Measurements from ENCODE around the gene CHMP4B. TPM values are rescaled to one million over a fixed set of nuclear protein-coding genes. Genes with fewer than 3 reads are reported as not detected.

The CHMP4B gene
- total and polyA plus RNA-seq, 5 donors from 2014 or later = 3.1 to 49.0 (median 4.8) TPM

DNA sequence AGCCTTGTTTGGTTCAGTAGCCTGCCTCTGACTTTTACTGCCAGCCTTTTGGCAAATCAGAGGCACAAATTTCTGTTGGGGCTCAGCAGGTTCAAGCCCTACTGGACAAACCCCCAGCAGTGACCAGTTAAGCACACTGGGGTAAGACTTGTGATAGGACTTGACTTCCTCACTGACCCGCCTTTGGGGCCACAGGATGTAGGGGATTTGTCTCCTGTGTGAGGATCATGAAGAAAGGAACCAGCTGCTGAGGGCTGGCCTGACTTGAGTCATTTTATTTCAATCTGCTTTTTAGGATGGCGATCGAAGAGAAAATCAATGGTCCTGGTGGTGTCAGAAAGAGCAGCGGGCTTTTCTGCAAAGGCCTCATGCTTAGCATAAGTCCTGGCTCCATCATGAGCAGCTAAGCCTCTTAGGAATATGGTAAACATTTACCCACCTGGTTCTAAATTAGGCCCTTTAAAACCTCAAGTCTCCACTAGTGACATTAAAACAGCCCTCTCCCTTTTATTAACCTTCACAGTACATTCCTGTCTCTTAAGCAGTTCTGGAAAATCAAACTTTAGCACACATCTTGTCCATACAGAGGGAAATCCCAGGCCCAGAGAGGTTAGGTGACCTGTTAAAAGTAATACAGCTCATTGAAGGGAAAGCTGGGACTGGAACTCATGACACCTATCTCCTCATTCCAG, 16.6 kb downstream of the CHMP4B start:
- no peak overlapping the region for H3K4me3 Mint-ChIP-seq
- peaks cover 4% of the 10 kb centered on the region for H3K4me1 ChIP-seq (ENCODE audit: control insufficient read depth, insufficient read depth, low read length, poor library complexity, severe bottlenecking)
- no peaks in the 10 kb centered on the region for H3K9me3 Mint-ChIP-seq
- H3K27ac Mint-ChIP-seq = peak overlapping the region; percentile 65 to 85 (median 67)
- H3K9me3 ChIP-seq (ENCODE audit: control insufficient read depth in 2 of 2, low read length in 2 of 2) = no peaks in the 10 kb centered on the region
- H3K4me3 ChIP-seq (ENCODE audit: low read depth, low read length) = no peak overlapping the region
- H3K27ac ChIP-seq (ENCODE audit: insufficient read depth, low read length, poor library complexity, severe bottlenecking) = no peak overlapping the region
- ATAC-seq (ENCODE audit: low read depth in 2 of 2) (no peak), DNase-seq (no peak)
- peaks cover 9% of the 10 kb centered on the region for H3K36me3 ChIP-seq (ENCODE audit: control insufficient read depth, insufficient read depth, low read length)
- no peaks in the 10 kb centered on the region for H3K27me3 Mint-ChIP-seq
- peaks cover 26% of the 10 kb centered on the region for H3K36me3 Mint-ChIP-seq
- H3K27me3 ChIP-seq (ENCODE audit: control insufficient read depth, insufficient read depth, low read length) = no peaks in the 10 kb centered on the region
- peaks cover 33 to 81% (median 60%) of the 10 kb centered on the region in 4 donors for H3K4me1 Mint-ChIP-seq

- no peak for DNase-seq
- no peak for ATAC-seq (ENCODE audit: low read depth in 2 of 2)
- no peaks in the 10 kb centered on the region for H3K9me3 Mint-ChIP-seq
- H3K36me3 Mint-ChIP-seq = peaks cover 31% of the 10 kb centered on the region
- Histone ChIP-seq H3K4me1 (ENCODE audit: control insufficient read depth, insufficient read depth, low read length, poor library complexity, severe bottlenecking) (peaks cover 4% of the 10 kb centered on the region), H3K36me3 (ENCODE audit: control insufficient read depth, insufficient read depth, low read length) (peaks cover 12% of the 10 kb centered on the region), H3K9me3 (ENCODE audit: control insufficient read depth in 2 of 2, low read length in 2 of 2) (no peaks in the 10 kb centered on the region), H3K27me3 (ENCODE audit: control insufficient read depth, insufficient read depth, low read length) (no peaks in the 10 kb centered on the region), H3K4me3 (ENCODE audit: low read depth, low read length) (no peak overlapping the region), H3K27ac (ENCODE audit: insufficient read depth, low read length, poor library complexity, severe bottlenecking) (no peak overlapping the region)
- H3K27me3 Mint-ChIP-seq = no peaks in the 10 kb centered on the region
- peaks cover 33 to 85% (median 62%) of the 10 kb centered on the region in 4 donors for H3K4me1 Mint-ChIP-seq
- no peak overlapping the region for H3K4me3 Mint-ChIP-seq
- peak overlapping the region; percentile 23 to 85 (median 65) for H3K27ac Mint-ChIP-seq
Measured at GRCh38 chr20:33828326-33828844, 17.2 kb downstream of the CHMP4B start.

GRCh38 chr20:33828967-33829560, 17.9 kb downstream of the CHMP4B start:
- no peak overlapping the region for H3K27ac ChIP-seq (ENCODE audit: insufficient read depth, low read length, poor library complexity, severe bottlenecking)
- Mint-ChIP-seq H3K27me3 (no peaks in the 10 kb centered on the region), H3K9me3 (no peaks in the 10 kb centered on the region), H3K27ac (peak overlapping the region in 1 of 3 donors; percentile 65), H3K4me1 (peaks cover 38 to 86% (median 62%) of the 10 kb centered on the region in 4 donors), H3K36me3 (peaks cover 38% of the 10 kb centered on the region), H3K4me3 (no peak overlapping the region)
- peaks cover 14% of the 10 kb centered on the region for H3K36me3 ChIP-seq (ENCODE audit: control insufficient read depth, insufficient read depth, low read length)
- H3K27me3 ChIP-seq (ENCODE audit: control insufficient read depth, insufficient read depth, low read length) = no peaks in the 10 kb centered on the region
- ATAC-seq (ENCODE audit: low read depth in 2 of 2) = no peak
- no peak for DNase-seq
- H3K4me3 ChIP-seq (ENCODE audit: low read depth, low read length) = no peak overlapping the region
- peaks cover 4% of the 10 kb centered on the region for H3K4me1 ChIP-seq (ENCODE audit: control insufficient read depth, insufficient read depth, low read length, poor library complexity, severe bottlenecking)
- no peaks in the 10 kb centered on the region for H3K9me3 ChIP-seq (ENCODE audit: control insufficient read depth in 2 of 2, low read length in 2 of 2)

GRCh38 chr20:33829636-33830035, 18.5 kb downstream of the CHMP4B start:
- peak overlapping the region in 2 of 3 donors; percentile 19 to 72 for H3K27ac Mint-ChIP-seq
- H3K9me3 Mint-ChIP-seq = peaks cover 0 to 1% (median 0%) of the 10 kb centered on the region in 7 donors
- Histone ChIP-seq H3K36me3 (ENCODE audit: control insufficient read depth, insufficient read depth, low read length) (peaks cover 11% of the 10 kb centered on the region), H3K27me3 (ENCODE audit: control insufficient read depth, insufficient read depth, low read length) (no peaks in the 10 kb centered on the region), H3K27ac (ENCODE audit: insufficient read depth, low read length, poor library complexity, severe bottlenecking) (no peak overlapping the region), H3K4me3 (ENCODE audit: low read depth, low read length) (no peak overlapping the region), H3K9me3 (ENCODE audit: control insufficient read depth in 2 of 2, low read length in 2 of 2) (no peaks in the 10 kb centered on the region), H3K4me1 (ENCODE audit: control insufficient read depth, insufficient read depth, low read length, poor library complexity, severe bottlenecking) (peaks cover 4% of the 10 kb centered on the region)
- H3K27me3 Mint-ChIP-seq = no peaks in the 10 kb centered on the region
- no peak overlapping the region for H3K4me3 Mint-ChIP-seq
- DNase-seq = no peak
- no peak for ATAC-seq (ENCODE audit: low read depth in 2 of 2)
- H3K36me3 Mint-ChIP-seq = peaks cover 35% of the 10 kb centered on the region
- peaks cover 36 to 82% (median 57%) of the 10 kb centered on the region in 4 donors for H3K4me1 Mint-ChIP-seq

GRCh38 chr20:33830371-33830770, 19.2 kb downstream of the CHMP4B start:
- peak overlapping the region in 2 of 3 donors; percentile 19 to 45 for H3K27ac Mint-ChIP-seq
- H3K27me3 ChIP-seq (ENCODE audit: control insufficient read depth, insufficient read depth, low read length) = no peaks in the 10 kb centered on the region
- no peaks in the 10 kb centered on the region for H3K9me3 ChIP-seq (ENCODE audit: control insufficient read depth in 2 of 2, low read length in 2 of 2)
- no peak overlapping the region for H3K4me3 ChIP-seq (ENCODE audit: low read depth, low read length)
- ATAC-seq (ENCODE audit: low read depth in 2 of 2) (no peak), DNase-seq (no peak)
- H3K36me3 Mint-ChIP-seq = peaks cover 41% of the 10 kb centered on the region
- peaks cover 8% of the 10 kb centered on the region for H3K4me1 ChIP-seq (ENCODE audit: control insufficient read depth, insufficient read depth, low read length, poor library complexity, severe bottlenecking)
- H3K4me3 Mint-ChIP-seq = no peak overlapping the region
- no peak overlapping the region for H3K27ac ChIP-seq (ENCODE audit: insufficient read depth, low read length, poor library complexity, severe bottlenecking)
- peaks cover 38 to 80% (median 56%) of the 10 kb centered on the region in 4 donors for H3K4me1 Mint-ChIP-seq
- no peaks in the 10 kb centered on the region for H3K27me3 Mint-ChIP-seq
- H3K9me3 Mint-ChIP-seq = peaks cover 0 to 1% (median 0%) of the 10 kb centered on the region in 7 donors
- peaks cover 13% of the 10 kb centered on the region for H3K36me3 ChIP-seq (ENCODE audit: control insufficient read depth, insufficient read depth, low read length)

GRCh38 chr20:33832103-33832804, 21.1 kb downstream of the CHMP4B start:
- ATAC-seq (ENCODE audit: low read depth in 2 of 2) (no peak), DNase-seq (no peak)
- Histone ChIP-seq H3K9me3 (ENCODE audit: control insufficient read depth in 2 of 2, low read length in 2 of 2) (no peaks in the 10 kb centered on the region), H3K36me3 (ENCODE audit: control insufficient read depth, insufficient read depth, low read length) (peaks cover 15% of the 10 kb centered on the region), H3K4me1 (ENCODE audit: control insufficient read depth, insufficient read depth, low read length, poor library complexity, severe bottlenecking) (peaks cover 9% of the 10 kb centered on the region), H3K27me3 (ENCODE audit: control insufficient read depth, insufficient read depth, low read length) (no peaks in the 10 kb centered on the region), H3K4me3 (ENCODE audit: low read depth, low read length) (no peak overlapping the region), H3K27ac (ENCODE audit: insufficient read depth, low read length, poor library complexity, severe bottlenecking) (no peak overlapping the region)
- peaks cover 49% of the 10 kb centered on the region for H3K36me3 Mint-ChIP-seq
- no peak overlapping the region for H3K4me3 Mint-ChIP-seq
- peaks cover 42 to 79% (median 59%) of the 10 kb centered on the region in 4 donors for H3K4me1 Mint-ChIP-seq
- H3K27me3 Mint-ChIP-seq = no peaks in the 10 kb centered on the region
- peaks cover 0 to 1% (median 0%) of the 10 kb centered on the region in 7 donors for H3K9me3 Mint-ChIP-seq
- H3K27ac Mint-ChIP-seq = peak overlapping the region in 1 of 3 donors; percentile 67

- Histone ChIP-seq H3K27ac (ENCODE audit: insufficient read depth, low read length, poor library complexity, severe bottlenecking) (no peak overlapping the region), H3K4me1 (ENCODE audit: control insufficient read depth, insufficient read depth, low read length, poor library complexity, severe bottlenecking) (peaks cover 12% of the 10 kb centered on the region), H3K36me3 (ENCODE audit: control insufficient read depth, insufficient read depth, low read length) (peaks cover 15% of the 10 kb centered on the region), H3K4me3 (ENCODE audit: low read depth, low read length) (no peak overlapping the region), H3K27me3 (ENCODE audit: control insufficient read depth, insufficient read depth, low read length) (no peaks in the 10 kb centered on the region), H3K9me3 (ENCODE audit: control insufficient read depth in 2 of 2, low read length in 2 of 2) (no peaks in the 10 kb centered on the region)
- Mint-ChIP-seq H3K4me1 (peaks cover 46 to 79% (median 59%) of the 10 kb centered on the region in 4 donors), H3K27me3 (no peaks in the 10 kb centered on the region), H3K36me3 (peaks cover 49% of the 10 kb centered on the region), H3K4me3 (no peak overlapping the region), H3K27ac (peak overlapping the region in 1 of 3 donors; percentile 7), H3K9me3 (peaks cover 0 to 1% (median 0%) of the 10 kb centered on the region in 7 donors)
- no peak for ATAC-seq (ENCODE audit: low read depth in 2 of 2)
- no peak for DNase-seq
Measured at GRCh38 chr20:33833333-33833732, 22.2 kb downstream of the CHMP4B start.
